ENCODE results near the gene SEC14L6.

SEC14L6 gene

DNA sequence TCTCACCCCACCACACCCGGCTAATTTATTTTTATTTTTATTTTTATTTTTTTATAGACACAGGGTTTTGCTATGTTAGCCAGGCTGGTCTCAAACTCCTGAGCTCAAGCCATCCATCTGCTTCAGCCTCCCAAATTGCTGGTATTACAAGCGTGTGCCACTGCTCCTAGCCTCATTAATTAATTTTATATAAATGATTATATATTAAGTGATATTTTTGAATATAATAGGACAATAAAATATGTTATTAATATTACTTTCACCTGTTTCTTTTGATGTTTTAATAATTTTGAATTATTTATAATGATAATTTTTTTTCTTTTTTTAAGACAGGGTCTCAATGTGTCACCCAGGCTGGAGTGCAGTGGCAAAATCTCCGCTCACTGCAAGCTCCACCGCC lies 38.9 kb downstream of the SEC14L6 start:
- no peak for DNase-seq (ENCODE audit: low read depth)
- no peak for TF ChIP-seq CTCF (conservative IDR thresholded peaks at IDR 0.05; ENCODE audit: low read length)
- H3K4me3 ChIP-seq (ENCODE audit: low read length), result no peak overlapping the region

GRCh38 chr22:30506507-30506968 lies 40.0 kb downstream of the SEC14L6 start:
- no peak overlapping the region for H3K4me3 ChIP-seq (ENCODE audit: low read length)
- no peak for DNase-seq (ENCODE audit: low read depth)
- TF ChIP-seq CTCF (conservative IDR thresholded peaks at IDR 0.05; ENCODE audit: low read length), result no peak

GRCh38 chr22:30503551-30503950 lies 43.0 kb downstream of the SEC14L6 start:
- no peak overlapping the region for H3K4me3 ChIP-seq (ENCODE audit: low read length)
- TF ChIP-seq CTCF (conservative IDR thresholded peaks at IDR 0.05; ENCODE audit: low read length), result no peak
- DNase-seq (ENCODE audit: low read depth), result no peak

- no peak for DNase-seq (ENCODE audit: low read depth)
- no peak overlapping the region for H3K4me3 ChIP-seq (ENCODE audit: low read length)
- TF ChIP-seq CTCF (conservative IDR thresholded peaks at IDR 0.05; ENCODE audit: low read length), result no peak
Observed at GRCh38 chr22:30502911-30503310, 43.6 kb downstream of the SEC14L6 start.

GRCh38 chr22:30502153-30502552 lies 44.4 kb downstream of the SEC14L6 start:
- TF ChIP-seq CTCF (conservative IDR thresholded peaks at IDR 0.05; ENCODE audit: low read length), result no peak
- H3K4me3 ChIP-seq (ENCODE audit: low read length), result no peak overlapping the region
- no peak for DNase-seq (ENCODE audit: low read depth)

DNA sequence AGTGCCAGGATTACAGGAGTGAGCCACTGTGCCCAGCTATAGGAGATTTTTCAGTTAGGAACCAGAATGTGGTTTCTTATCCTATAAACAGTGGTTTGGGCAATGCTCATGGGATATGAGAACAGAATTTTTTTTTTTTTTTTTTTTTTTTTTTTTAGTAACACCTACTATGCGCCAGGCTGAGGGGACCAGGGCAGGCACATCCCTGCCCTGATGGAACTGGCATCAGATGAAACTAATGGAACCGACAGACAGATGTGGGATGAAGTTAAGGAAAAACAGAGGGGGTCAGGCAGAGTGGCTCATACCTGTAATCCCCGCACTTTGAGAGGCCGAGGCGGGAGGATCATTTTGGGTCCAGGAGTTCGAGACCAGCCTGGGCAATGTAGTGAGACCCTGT lies 45.9 kb downstream of the SEC14L6 start:
- no peak for DNase-seq (ENCODE audit: low read depth)
- H3K4me3 ChIP-seq (ENCODE audit: low read length), result no peak overlapping the region
- TF ChIP-seq CTCF (conservative IDR thresholded peaks at IDR 0.05; ENCODE audit: low read length), result no peak

DNA sequence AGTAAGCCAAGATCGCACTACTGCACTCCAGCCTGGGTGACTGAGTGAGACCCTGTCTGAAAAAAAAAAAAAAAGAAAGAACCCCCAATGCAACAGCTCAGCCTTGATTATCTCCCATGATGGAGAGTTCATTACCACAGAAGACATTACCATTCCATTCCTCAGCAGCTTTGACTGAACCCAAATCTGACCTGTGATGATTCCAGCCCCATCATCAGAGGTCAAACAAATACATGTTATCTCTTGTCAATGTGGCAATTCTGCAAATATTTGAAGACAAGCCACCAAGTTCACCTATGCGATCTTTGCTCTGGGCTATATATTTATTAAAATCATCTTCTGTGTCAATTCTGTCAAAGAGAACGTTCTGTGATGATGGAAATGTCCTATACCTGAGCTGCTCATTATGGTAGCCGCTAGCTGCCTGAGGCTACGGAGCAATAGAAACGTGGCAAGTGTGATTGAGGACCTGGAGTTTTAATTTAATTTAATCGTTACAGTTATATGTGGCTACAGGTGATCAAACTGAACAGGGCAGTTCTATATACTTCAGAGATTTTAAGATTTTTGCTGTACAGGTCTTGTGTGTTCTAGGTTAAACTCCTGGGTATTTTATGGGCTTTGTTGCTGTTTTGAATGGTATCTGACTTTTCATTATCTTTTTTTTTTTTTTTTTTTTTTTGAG lies 48.9 kb downstream of the SEC14L6 start:
- no peak for TF ChIP-seq CTCF (conservative IDR thresholded peaks at IDR 0.05; ENCODE audit: low read length)
- H3K4me3 ChIP-seq (ENCODE audit: low read length), result no peak overlapping the region
- DNase-seq (ENCODE audit: low read depth), result no peak

All from AG10803 (cell line).